HUES64 (cell line): Measurements from ENCODE around the gene EIF4E2.

Source experiments
- H3K27ac ChIP-seq: 2 replicates; pipeline ENCODE4 v1.7.0; 2013; ENCODE audit warnings: low read depth, low read length, inconsistent platforms
- H3K27me3 ChIP-seq: 2 replicates; pipeline ENCODE4 v1.6.1; 2013; ENCODE audit warnings: mild to moderate bottlenecking, low read length; ENCODE audit not compliant: insufficient read depth
- H3K36me3 ChIP-seq: 2 replicates; pipeline ENCODE4 v1.6.1; 2013; ENCODE audit warnings: mild to moderate bottlenecking, low read length; ENCODE audit not compliant: insufficient read depth
- H3K4me1 ChIP-seq: 2 replicates; pipeline ENCODE4 v1.6.1; 2013; ENCODE audit warnings: mild to moderate bottlenecking, low read length, moderate library complexity; ENCODE audit not compliant: insufficient read depth
- H3K4me3 ChIP-seq: 2 replicates; pipeline ENCODE4 v1.5.1; 2013; ENCODE audit warnings: mild to moderate bottlenecking, low read length, moderate library complexity
- H3K9ac ChIP-seq: 2 replicates; pipeline ENCODE4 v1.6.1; 2013; ENCODE audit warnings: mild to moderate bottlenecking, low read depth, low read length
- H3K9me3 ChIP-seq: 2 replicates; pipeline ENCODE4 v1.6.1; 2013; ENCODE audit warnings: low read depth, low read length; ENCODE audit not compliant: insufficient read depth
- WGBS: fragments of 150-250, 120-280 bp; methylation state at CpG from one replicate; pipeline ENCODE4 v1.1.7; 2013; ENCODE audit warnings: missing lambda C conversion rate; 5-methylcytosine and 5-hydroxymethylcytosine counted together

Gene EIF4E2

DNA sequence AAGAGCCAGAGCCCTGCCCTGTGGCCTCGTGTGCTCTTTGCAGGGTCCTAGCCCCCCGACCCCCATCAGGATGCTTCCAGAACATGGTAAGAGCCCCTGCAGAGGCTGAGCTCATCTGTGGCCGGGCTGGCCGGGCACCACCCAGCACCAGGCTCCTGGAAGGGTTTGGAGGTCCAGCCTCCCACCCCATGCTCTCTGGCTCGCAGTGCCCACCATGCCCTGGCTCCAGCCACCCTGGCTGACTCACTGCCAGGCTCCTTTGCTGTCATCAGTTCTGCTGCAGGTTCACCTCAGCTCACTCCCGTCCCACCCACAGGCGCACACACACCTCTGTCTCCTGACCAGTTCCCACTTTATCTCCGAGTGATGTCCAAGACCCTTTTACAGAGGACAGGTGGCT lies 37.5 kb downstream of the EIF4E2 start:
- no peak overlapping the region for H3K4me3 ChIP-seq
- no peaks in the 10 kb centered on the region; the same call in 1 of the 2 replicates for H3K4me1 ChIP-seq
- H3K36me3 ChIP-seq: peaks cover 11% of the 10 kb centered on the region
- no peaks in the 10 kb centered on the region for H3K27me3 ChIP-seq
- 91% methylated on average over 8 of the region's 8 CpGs for WGBS
- peaks cover 3% of the 10 kb centered on the region; the same call in 1 of the 2 replicates for H3K9me3 ChIP-seq
- no peak overlapping the region for H3K9ac ChIP-seq
- H3K27ac ChIP-seq: no peak overlapping the region

DNA sequence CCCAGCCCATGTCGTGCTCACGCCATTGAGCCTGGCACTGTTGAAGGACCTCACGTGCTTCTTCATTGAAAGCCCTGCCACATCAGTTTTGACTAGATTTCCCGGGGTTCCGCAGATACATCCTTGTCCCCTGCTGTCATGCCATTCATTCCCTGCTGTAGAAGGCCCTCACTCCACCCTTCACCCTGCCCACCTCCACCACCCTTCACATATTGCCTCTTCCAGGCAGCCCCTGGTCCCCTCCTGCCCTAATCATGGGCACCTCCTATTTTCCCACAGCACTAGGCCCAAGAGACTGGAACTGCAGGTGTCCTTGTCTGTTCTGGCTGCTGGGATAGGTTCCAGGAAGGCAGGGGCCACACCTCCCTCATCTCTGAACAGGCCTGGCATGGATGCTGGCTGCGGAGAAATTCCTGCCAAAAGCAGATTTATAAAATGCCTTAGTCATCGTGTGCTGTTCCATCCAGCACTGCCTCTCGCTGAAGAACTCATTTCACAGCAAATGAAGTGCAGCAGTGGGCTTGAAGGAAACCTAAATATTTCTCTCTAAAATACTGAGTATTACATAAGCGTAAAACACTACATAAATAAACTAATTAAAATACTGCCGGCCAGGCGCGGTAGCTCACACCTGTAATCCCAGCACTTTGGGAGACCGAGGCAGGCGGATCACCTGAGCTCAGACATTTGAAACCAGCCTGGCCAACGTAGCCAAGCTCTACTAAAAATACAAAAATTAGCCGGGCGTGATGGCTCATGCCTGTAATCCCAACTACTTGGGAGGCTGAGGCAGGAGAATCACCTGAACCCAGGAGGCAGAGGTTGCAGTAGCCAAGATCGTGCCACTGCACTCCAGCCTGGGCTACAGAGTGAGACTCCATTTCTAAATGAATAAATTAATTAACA lies 38.4 kb downstream of the EIF4E2 start:
- WGBS: 97% methylated on average over 18 of the region's 18 CpGs
- no peak overlapping the region for H3K4me3 ChIP-seq
- H3K36me3 ChIP-seq: peaks cover 5% of the 10 kb centered on the region; the same call in 1 of the 2 replicates
- H3K9me3 ChIP-seq: peaks cover 3% of the 10 kb centered on the region; the same call in 1 of the 2 replicates
- no peaks in the 10 kb centered on the region for H3K27me3 ChIP-seq
- no peak overlapping the region for H3K9ac ChIP-seq
- H3K27ac ChIP-seq: no peak overlapping the region
- no peaks in the 10 kb centered on the region; the same call in 1 of the 2 replicates for H3K4me1 ChIP-seq

DNA sequence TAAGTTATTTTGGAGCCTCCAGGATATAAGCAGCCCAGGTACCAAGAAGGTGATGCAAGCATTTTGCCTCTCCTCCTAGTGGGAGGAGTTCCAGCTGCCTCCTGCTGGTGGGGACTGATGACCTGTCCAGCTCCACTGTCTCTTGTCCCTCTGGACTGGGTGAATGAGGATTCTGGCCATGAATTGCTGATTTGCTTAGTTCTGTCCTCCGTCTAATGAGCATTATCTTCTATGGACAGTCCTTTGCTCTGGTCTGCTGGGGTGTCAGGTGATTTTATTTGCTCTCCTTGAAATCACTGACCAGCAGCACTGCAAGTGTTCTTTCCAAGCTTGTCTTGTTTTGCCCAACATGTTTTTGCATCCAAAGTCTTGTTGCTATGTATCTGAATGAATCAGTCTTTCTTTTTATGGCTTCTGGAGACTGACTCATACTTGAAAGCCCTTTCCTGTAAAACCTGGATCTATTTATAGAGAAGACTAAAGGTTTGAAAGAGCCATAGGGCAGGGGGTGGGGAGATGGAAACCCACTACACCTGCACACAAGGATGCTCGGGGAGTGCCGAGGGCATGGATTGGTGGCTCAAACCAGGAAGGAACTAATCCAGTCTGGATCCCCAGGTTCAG lies 42.4 kb downstream of the EIF4E2 start:
- Histone ChIP-seq H3K4me3 (no peak overlapping the region), H3K27ac (no peak overlapping the region), H3K36me3 (no peaks in the 10 kb centered on the region), H3K27me3 (no peaks in the 10 kb centered on the region), H3K4me1 (no peaks in the 10 kb centered on the region), H3K9me3 (peaks cover 3% of the 10 kb centered on the region; the same call in 1 of the 2 replicates), H3K9ac (no peak overlapping the region)
- 91% methylated on average over 3 of the region's 3 CpGs for WGBS

DNA sequence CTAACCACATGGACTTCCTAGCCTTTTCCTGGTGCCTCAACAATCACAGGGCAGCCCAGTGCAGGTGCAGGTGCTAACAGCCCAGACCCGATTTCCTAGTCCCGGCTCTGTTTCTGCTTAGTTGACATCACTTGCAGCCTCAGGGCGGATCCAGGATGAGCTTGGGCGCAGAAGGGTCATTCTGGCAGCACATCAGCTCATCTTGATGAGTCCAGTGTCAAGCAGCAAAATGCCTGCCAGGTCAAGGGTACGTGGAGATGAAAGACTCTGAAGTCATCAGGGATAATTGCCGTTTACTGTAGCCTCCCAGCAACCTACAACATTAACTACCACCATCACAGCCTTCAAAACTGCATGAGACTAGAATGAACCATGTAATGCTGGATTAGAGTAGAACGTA lies 43.5 kb downstream of the EIF4E2 start:
- 93% methylated on average over 6 of the region's 7 CpGs for WGBS
- Histone ChIP-seq H3K4me3 (no peak overlapping the region), H3K36me3 (no peaks in the 10 kb centered on the region), H3K4me1 (no peaks in the 10 kb centered on the region), H3K9ac (no peak overlapping the region; the same call in 1 of the 2 replicates), H3K9me3 (peaks cover 3% of the 10 kb centered on the region; the same call in 1 of the 2 replicates), H3K27ac (no peak overlapping the region), H3K27me3 (no peaks in the 10 kb centered on the region)

DNA sequence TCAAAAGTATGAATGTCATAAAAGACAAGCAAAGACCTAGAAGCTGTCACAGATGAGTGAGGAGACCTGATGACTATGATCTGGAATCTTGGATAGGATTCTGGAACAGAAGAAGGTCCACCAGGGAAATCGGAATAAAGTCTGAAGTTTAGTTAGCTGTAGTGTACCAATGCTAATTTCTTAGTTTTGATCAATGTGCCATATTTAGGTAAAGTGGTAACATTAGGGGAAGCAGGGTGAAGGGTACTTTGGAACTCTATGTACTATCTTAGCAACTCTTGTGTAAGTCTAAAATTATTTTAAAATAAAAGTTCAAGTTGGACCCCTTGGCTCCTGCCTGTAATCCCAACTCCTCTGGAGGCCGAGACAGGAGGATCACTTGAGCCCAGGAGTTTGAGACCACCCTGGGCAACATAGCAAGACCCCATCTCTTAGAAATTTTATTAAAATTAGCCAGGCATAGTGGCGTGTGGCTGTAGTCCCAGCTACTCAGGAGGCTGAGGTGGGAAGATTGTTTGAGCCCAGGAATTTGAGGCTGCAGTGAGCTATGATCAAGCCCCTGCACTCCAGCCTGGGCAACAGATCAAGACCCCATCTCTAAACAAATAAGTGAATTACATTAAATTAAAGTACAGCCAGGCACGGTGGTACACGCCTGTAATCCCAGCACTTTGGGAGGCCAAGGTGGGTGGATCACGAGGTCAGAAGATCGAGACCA lies 47.0 kb downstream of the EIF4E2 start:
- Histone ChIP-seq H3K4me1 (no peaks in the 10 kb centered on the region), H3K27me3 (no peaks in the 10 kb centered on the region)

DNA sequence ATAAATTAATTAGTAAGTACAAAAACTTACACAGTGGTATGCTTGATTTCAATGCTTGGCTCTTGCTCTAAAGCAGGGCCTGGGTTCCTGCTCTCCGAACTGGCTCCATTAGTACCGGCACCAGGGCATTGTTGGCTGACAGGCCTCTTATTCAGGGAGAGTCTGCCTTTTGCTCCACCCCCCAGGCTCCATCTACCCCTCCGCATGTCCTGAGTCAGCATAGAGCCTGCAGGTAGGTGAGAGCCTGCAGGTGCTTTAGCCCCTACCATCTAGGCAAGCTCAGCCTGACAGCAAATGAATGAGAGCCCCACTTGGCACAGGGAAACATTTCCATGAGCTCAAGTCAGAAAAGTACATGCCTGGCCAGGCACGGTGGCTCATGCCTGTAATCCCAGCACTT lies 47.8 kb downstream of the EIF4E2 start:
- Histone ChIP-seq H3K9me3 (no peaks in the 10 kb centered on the region), H3K4me1 (no peaks in the 10 kb centered on the region), H3K27me3 (no peaks in the 10 kb centered on the region), H3K27ac (no peak overlapping the region), H3K36me3 (no peaks in the 10 kb centered on the region), H3K9ac (no peak overlapping the region), H3K4me3 (no peak overlapping the region)
- whole genome bisulfite sequencing: 90% methylated on average over 4 of the region's 4 CpGs

More for the DNA sequence above, 47.0 kb downstream of the EIF4E2 start:
- no peak overlapping the region for H3K9ac ChIP-seq
- H3K36me3 ChIP-seq: no peaks in the 10 kb centered on the region
- WGBS: 82% methylated on average over 7 of the region's 7 CpGs
- no peak overlapping the region for H3K27ac ChIP-seq
- H3K4me3 ChIP-seq: no peak overlapping the region
- H3K9me3 ChIP-seq: no peaks in the 10 kb centered on the region

DNA sequence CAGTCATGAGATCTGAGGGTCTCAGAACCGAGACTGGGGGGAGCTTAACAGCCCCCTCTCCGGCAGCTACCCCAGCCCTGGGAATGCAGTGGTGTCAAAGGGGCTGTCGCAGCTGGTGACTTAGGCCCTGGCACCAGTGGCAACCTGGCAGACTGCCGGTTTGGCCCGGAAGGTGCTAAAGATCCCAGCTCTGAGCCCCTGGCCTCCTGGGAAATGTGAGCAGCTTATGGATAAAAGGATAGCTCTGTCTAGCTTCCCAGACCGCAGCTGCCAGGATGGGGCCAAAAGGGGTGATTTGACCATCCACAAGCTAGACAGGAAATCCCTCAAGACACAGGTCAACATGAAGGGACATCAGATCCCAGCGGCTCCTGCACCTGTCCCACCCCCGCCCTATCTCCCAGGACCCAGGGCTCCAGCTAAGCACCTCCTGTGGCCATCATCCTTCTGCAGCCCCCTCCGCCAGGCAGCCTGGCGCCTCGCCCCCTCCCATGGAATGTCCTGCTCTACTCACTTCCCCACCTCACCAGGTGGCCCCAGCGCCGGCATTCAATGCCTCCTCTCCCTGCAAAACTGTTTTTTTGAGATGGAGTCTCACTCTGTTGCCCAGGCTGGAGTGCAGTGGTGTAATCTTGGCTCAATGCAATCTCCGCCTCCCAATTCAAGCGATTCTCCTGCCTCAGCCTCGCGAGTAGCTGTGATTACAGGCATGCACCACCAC lies 49.7 kb downstream of the EIF4E2 start:
- H3K36me3 ChIP-seq: no peaks in the 10 kb centered on the region
- H3K4me3 ChIP-seq: no peak overlapping the region
- H3K9me3 ChIP-seq: no peaks in the 10 kb centered on the region
- H3K9ac ChIP-seq: no peak overlapping the region
- no peaks in the 10 kb centered on the region for H3K4me1 ChIP-seq
- H3K27me3 ChIP-seq: no peaks in the 10 kb centered on the region
- H3K27ac ChIP-seq: no peak overlapping the region
- 89% methylated on average over 17 of the region's 17 CpGs for WGBS

DNA sequence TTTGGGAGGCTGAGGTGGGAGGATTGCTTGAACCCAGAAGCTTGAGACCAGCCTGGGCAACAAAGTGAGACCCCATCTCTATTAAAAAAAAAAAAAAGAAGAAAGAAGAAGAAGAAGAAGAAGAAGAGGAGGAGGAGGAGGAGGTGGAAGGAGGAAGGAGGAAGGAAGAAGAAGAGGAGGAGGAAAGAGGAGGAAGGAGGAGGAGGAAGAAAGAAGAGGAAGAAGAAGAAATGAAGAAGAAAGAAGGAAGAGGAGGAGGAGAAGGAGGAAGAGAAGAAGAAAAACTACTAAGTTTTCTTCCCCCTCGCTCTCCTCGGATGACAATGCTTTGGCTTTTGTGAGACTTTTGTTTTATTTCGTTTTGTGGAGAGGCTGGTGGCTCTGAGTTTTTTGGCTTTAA lies 52.8 kb downstream of the EIF4E2 start:
- Histone ChIP-seq H3K4me1 (no peaks in the 10 kb centered on the region), H3K27ac (no peak overlapping the region), H3K9me3 (no peaks in the 10 kb centered on the region), H3K9ac (no peak overlapping the region), H3K36me3 (no peaks in the 10 kb centered on the region), H3K27me3 (no peaks in the 10 kb centered on the region), H3K4me3 (no peak overlapping the region)
- no CpG with 5 or more reads among the region's 3 CpGs for WGBS

DNA sequence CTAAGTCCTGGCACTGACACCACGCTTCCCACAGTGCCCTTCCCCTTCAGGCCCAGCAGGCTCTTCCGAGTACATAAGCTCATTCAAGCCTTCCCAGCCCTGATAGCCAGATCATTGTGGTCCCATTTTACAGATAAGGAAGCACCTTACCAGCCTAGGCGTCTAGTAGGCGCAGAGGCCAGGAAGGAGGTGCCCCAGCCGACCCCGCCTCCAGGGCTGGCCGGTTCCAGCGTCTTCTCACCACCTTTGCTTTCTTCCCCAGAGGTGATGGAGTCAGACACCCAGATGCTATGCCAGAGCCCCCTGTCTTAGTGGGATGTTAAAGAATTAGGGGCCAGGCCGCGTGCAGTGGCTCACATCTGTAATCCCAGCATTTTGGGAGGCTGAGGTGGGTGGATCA lies 54.0 kb downstream of the EIF4E2 start:
- 92% methylated on average over 10 of the region's 10 CpGs for WGBS
- no peak overlapping the region for H3K27ac ChIP-seq
- no peak overlapping the region for H3K4me3 ChIP-seq
- H3K9ac ChIP-seq: no peak overlapping the region
- H3K27me3 ChIP-seq: no peaks in the 10 kb centered on the region
- no peaks in the 10 kb centered on the region for H3K36me3 ChIP-seq
- H3K4me1 ChIP-seq: no peaks in the 10 kb centered on the region
- no peaks in the 10 kb centered on the region for H3K9me3 ChIP-seq

DNA sequence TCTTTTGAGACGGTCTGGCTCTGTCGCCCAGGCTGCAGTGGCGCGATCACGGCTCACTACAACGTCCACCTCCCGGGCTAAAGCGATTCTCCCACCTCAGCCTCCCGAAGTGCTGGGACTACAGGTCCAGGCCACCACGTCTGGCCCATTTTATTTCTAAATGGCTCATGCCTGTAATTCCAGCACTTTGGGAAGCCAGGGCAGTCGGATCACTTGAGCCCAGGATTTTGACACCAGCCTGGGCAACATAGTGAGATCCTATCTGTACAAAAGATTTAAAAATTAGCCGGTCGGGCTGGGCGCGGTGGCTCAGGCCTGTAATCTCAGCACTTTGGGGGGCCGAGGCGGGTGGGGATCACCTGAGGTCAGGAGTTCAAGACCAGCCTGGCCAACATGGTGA lies 56.5 kb downstream of the EIF4E2 start:
- Histone ChIP-seq H3K27ac (no peak overlapping the region), H3K36me3 (no peaks in the 10 kb centered on the region), H3K27me3 (no peaks in the 10 kb centered on the region), H3K9me3 (no peaks in the 10 kb centered on the region), H3K4me3 (no peak overlapping the region), H3K4me1 (no peaks in the 10 kb centered on the region), H3K9ac (no peak overlapping the region)
- WGBS: 93% methylated on average over 17 of the region's 17 CpGs
